NCI-H82 treated with DMSO at 0.1 percent for 48 hours (cell line): ENCODE measurements around the gene TOM1.
"Not testable (repeated sequence)": the region's sequence is repeated elsewhere in the genome, so short reads cannot be mapped to it uniquely, and the experiment has no call there.

Experiments
- DNase-seq: peaks from one replicate; lab custom pipeline; 2025; ENCODE audit not compliant: unreplicated experiment; lab: John Stamatoyannopoulos, UW

TOM1 gene

DNA sequence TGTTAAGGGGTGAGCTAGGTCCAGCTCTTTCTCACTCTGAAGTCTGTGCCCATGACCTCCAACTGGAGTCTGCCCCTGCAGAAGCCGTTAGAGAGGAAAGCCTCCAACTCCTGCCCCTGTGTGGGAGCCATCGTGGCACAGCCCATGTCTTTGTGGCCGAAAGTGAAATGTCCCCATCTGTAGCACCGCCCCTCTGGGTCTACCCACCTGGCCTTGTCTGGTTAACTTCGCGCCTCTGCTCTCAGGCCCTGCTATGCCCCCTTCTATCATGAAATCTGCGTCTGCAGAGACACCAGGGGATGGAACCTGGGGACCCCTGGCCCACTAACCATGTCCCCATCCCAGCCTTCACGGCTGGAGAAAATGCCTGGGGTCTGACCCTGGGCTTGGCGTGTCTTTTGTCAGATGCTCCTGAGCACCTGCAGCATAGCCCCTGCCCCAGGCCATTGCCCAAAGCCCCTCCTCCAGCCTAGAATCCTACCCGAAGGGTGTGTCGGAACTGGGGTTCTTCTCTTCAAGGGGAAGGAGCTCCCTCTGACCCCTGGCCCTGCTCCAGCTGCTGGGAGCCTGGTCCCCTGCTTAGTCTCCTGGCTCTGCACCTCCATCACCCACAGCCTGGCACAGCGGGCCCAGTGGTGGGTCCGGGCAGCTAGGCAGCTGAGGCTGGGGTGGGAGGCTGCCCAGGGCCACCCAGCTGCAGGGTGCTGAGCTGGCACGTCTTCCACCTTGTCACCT lies 45.4 kb downstream of the TOM1 start:
- DNase-seq, result no peak

DNA sequence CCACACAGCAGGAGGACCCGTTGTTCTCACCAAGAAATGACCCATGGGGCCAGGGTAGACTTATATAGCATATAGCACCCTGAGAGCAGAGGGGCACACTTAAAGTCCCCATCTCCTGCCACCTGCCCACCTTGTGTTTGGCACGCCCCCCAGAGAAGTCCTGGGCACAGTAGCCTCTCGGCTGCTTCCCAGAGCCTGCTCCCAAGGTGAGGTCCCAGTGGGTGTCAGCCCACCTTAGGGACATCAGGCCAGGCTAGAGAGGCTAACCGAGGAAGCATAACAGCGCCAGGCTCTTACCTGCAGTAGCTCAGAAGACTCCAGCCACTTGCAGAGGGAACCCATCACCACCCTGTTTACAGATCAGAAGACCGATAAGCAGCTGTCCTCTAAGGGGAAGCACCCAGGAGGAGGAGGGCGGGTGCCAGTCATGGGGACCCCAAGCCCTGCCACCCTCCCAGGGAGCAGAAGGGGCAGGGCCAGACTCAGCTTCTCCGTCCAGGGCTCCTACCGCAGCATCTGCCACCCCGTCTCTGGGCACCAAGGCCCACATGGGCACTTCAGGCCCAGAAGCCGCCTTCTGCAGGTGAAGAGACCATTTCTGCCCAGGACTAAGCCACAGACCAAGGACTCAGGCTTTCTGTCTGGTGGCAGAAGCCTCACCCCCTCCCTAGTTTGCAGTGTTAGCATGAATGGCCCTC lies 46.3 kb downstream of the TOM1 start:
- no peak for DNase-seq

DNA sequence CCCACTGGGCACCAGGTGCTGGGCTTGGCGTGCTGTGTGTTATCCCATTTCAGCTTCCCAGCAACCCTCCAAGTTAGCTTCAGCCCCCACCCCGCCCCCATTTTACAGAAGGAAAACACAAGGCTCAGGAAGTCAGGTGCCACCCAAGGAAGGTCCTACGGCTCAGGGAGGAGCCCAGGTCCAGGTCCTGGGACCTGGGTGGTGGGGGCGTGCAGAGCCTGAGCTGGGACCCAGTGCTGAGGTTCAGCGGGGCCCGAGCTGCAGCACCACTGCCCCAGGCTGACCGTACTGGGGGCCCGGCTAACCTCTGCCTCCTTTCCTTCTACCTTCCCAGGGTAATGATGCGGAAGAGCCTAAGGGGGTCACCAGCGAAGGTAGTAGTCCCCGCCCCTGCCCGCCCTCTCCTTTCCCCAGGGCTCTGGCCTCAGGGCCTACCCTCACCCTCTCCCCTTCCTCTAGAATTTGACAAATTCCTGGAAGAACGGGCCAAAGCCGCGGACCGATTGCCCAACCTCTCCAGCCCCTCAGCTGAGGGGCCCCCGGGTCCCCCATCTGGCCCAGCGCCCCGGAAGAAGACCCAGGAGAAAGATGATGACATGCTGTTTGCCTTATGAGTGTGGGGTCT lies 47.0 kb downstream of the TOM1 start:
- no peak for DNase-seq

DNA sequence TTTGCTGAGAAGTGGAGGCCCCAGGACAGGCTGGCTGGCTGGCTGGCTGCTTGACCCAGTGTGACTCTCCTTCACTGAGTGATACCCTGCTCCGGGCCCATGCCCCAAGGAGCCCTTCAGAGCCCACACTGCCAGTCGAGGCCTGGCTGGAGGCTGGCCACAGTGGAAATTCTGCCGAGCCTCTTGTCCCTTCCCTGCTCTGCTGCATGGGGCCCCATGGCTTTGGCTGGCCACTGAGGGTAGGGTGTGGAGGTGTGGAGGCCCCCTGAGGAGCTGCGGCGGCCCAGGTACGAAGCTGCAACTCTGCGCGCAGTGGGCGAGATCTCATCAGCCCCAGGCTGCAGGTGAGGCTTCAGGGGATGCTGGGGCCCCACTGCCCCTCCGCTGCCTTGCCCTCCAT lies 47.8 kb downstream of the TOM1 start:
- no peak for DNase-seq

DNA sequence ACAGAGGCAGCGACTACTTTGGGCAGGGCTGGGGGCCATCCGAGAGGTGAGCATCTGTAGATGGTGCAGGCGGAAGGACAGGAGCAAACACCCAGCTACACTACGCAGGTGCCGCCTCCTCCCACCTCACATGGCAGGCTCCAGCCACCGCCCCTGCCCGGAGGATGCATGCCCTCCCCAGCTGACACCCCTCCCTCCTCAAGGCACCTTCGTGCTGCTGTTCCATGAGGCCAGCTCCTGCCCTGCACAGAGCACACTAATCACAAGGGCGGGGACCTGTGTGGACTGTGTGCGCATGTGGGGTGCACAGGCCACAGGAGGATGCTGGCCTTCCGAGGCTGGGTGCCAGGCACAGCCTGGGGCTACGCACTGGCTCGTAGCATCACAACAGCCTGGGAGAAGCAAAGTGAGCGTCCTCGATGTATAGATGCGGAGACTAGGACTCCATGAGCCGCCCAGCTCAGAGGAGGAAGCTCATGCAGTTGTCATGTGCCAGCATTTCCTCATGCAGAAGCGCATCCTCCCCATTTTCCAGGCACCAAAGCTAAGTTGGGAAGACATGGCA lies 48.4 kb downstream of the TOM1 start:
- no peak for DNase-seq

DNA sequence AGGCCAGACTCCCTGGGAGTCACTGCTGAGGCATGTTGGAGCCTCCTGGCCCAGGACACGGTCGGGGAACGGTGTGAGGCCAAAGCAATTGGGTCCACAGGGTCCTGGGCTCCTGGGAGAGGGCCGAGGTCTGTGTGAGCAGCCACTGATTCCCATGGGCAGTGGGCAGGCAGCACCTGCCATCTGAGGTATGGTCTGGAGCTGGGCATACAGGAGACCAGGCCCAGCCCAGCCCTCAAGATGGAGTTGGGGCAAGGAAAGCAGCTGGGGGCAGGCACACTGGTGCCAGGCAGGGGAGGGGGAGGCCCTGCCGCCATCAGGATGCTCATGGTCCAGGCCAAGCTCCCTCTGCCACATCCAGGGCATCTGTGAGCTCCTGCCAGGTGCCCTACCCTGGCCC lies 49.0 kb downstream of the TOM1 start:
- no peak for DNase-seq

DNA sequence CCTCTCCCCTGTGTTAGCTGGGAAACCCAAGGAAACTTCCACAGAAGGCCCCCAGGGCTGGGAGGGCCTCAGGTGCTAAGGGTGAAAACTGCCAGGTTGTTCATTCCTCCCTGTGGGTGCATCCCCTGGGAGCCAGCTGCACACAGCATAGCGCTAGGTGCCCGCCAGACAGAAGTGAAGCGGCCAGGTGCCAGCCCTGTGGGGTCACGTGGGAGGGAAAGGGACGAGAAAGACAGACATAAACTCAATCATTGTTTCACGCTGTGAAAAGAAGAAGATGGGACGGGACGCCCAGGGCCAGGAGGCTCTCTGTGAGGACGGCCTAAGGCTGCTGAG lies 49.6 kb downstream of the TOM1 start:
- no peak for DNase-seq

DNA sequence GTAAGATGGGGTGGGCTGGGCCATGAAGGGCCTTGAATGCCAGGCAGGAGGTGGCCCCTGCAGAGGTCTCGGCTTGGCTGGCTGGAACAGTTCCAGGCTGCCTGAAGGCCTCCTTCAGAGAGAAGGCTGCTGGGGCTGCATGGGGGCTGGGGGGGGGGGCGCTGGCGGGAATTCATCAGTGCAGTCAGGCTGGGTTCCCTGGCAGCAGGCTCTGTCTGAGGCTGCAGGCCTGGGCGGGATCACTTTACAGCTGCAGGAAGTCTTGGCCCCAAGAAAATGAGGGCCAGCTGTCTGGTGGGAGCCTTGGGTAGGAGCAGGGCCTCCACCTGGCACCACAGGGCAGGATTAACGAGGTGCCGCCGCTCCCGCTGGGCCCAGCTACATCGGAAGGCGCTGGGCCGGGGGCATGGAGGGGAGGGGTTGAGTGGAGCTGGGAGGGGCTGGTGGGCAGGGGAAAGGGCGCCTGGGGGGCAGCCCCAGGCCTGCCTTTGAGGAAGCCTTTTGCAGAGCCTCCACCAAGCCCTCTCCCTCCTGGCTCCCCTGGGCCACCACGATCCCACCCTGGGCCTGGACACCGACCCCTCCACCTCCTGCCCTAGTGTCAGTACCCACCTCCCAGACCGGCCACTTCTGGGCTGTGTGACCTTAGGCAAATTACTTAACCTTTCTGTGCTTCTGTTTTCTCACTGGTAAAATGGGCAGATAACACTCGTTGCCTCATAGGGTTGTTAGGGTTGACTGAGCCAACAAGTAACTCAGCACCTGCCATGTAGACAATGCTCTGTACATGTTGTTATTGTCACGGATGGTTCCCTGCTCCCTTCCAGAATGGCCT lies 50.2 kb downstream of the TOM1 start:
- DNase-seq, result no peak

DNA sequence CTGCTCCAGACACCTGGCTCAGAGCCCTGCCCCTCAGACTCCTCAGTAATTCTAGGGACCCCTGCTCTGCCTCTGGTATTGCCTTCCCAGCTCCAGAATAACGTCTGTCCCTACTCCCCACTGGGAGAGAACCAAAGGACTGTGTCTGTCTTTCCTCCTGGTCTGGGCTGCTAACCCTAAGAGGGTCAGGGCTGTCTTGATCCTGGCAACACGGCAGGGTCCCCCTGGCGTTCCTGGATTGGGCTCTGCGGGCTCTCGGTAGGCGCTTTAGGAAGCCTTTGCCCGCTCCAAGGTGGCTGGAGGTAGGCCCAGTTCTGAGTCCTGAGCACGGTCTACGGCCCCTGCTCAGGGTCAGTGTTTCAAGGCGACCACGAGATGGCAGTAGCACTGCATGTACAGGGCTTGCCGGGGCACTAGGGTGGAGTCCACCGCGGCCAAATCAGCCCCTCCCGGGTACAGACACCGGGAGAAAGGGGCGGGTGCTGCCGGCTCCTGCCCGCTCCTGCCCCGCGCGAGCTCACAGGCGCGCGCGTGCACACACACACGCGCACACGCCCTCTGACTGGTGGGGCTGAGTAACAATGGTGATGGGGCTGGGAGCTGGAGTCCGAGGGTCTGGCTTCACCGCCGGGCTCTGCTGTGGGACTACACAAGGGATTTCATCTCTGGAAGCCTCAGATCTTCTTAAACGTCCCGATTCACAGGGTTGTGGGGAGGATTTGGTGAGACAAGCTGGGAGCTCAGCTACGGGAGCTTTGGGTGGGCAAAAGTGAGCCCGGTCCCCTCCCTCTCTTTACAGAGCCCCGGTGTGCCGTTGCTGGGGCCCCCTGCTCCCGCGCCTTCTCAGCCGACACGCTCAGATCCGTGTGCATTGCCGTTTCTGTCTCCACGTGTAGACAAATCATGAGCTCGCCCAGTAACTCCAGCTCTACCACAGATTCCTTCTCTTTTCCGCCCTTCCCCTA lies 51.1 kb downstream of the TOM1 start:
- DNase-seq, result peak; percentile 71

DNA sequence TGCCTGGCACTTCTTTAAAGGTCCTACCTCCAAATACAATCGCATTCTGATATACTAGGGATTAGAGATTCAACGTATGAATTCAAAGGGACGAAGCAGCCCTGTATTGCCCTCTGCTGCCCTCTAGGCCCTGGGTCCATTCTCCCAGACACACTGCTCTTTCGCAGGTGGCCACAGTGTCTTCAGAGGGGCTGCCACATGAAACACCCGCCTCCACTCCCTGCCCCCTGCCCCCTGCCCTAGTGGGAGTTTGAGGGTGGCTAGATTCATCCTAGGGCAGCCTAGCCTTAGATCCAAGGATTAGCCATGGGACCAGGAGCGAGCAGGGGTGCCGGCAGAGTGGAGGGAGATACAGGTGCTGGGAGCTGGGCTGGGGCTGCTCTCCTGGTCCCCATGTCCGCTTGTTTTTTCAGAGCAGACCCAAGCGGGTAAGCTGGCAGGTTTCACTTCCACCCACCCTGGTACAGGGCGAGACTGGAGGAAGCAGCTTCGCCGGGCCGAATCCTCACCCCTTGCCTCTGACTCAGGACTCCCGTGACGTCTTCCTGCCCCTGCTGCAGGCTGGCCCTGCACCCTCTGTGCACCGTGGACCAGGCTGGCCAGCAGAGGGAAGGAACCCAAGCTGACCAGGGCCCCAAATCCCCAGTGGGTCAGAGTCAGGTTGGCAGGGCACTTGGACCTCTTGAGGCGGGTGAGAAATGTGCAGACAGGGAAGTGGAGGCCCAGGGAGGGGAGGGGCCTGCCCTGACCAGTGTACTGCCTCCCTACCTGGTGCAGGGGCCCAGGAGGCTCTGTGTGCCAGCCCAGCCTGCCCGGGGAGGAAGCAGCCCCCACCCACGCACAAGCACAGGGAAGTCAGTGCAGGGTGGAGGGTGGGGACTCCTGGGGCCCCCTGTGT lies 52.8 kb downstream of the TOM1 start:
- DNase-seq, result peak; percentile 12

DNA sequence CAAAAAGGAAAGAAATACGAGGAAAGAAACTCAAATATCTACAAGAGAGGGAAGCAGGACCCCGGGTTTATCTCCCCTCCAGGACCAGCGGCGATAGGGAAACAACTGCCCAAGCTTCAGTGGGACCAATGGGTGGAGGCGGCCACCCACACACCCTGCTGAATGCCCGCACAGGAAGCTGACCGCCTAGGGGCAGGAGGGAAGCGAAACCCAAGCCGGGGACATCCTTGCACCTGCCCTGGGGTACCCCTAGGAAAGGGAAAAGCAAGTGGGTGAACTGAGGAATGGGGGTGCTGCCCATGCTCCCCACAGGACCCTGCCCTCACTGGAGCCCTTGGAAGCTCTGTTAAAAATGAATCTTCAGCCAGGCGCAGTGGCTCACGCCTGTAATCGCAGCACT lies 53.6 kb downstream of the TOM1 start:
- no peak for DNase-seq

DNA sequence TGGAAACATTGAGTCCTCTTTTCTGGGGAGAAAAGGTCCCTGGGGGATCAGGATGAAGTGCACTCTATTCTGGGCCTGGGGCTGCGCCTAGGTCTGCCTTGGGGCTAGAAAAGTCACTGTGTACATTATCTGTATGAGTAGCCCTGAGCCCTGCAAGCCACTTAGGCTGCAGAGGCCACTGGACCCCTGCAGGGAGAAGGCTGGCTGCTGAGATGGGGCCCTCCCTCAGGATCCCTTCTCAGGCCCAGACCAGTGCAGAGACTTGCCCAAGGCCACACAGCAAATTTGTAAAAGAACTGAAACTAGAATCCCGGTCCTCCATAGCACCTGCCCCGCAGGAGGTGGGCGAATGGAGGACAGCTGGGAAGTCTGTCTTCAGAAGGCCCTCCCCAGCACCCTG lies 54.4 kb downstream of the TOM1 start:
- no peak for DNase-seq

DNA sequence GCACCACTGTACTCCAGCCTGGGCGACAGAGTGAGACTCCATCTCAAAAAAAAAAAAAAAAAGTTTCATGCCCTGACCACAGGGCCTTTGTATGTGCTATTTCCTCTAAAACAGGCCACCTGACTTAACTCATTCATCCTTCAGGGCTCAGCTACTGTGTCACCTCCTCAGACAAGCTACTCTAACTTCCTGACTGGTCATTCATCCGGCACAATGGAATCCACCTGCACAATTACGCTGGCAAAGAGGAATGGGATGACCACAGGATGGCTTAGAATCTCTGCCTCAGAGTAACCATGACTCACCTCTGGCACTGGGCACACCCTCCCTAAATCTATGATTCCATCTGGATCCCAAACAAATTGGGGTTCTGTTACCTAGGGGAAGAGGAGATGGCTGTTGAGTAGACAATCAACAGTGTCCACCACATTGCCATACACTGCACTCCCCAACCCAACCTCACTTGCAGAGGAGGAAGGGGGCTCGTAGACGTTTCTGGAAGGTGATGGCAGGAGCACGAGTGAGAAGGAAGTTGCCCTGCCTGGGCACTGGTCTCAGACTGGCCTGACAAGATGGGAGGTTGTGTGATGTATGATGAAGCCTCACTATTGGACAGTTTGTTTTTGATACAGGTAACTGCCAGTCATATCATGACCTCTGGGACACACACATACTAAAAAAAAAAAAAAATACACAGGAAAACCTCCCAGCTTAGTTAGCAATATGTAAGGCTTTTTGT lies 58.4 kb downstream of the TOM1 start:
- DNase-seq, result no peak

DNA sequence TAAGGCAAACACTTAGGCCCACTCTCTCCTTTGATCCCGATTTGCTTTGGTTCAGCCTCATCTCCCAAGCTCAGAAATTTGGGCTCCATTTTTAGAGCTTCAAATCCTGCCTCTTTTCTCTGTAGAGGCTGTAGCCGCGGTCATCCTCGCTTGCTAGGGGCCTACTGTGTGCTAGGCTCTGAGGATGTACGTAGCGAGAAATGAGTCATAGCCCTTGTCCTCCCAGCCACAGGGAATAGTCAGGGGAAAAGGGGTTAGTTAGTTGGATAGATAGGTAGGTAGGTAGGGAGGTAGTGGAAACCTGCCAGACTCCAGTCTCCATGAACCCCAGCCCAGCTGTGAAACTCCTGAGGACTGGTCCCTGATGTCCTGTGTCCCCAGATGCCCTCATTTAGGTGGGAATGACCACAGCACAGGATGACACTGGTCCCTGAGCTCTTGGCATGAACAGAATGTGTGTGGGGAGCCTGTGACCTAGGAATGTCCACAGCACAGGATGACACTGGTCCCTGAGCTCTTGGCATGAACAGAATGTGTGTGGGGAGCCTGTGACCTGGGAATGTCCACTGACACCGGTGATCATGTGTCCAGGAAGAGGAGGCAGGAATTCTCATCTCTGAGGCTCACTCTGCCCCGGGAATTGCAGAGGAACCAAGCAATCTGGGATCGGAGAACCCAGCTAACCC lies 59.8 kb downstream of the TOM1 start:
- no peak for DNase-seq

DNA sequence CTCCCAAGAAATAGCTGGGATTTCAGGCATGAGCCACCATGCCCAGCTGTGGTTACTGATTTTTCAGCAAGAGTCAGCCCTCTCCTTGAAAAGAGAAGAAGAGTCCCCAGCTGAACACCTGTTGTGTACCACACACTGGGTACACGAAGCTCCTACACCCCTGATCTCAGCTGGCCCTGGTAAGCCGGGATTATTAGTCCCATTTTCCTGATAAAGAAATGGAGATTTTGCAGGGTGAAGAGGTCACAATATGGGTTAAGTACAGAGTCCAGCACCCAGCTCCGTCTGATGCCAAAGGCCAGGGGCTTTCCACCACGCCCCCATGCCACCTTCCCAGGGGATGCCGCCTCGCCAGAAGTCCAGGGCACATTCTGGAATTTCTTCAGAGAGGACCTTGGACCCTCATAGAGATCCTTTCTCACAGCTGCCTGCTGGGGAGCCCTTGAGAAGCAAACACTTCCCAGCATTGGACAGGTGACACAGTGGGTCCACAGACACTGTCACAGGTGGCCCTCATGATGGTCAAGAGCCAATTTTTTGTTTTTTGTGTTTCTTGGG lies 61.4 kb downstream of the TOM1 start:
- no peak for DNase-seq

DNA sequence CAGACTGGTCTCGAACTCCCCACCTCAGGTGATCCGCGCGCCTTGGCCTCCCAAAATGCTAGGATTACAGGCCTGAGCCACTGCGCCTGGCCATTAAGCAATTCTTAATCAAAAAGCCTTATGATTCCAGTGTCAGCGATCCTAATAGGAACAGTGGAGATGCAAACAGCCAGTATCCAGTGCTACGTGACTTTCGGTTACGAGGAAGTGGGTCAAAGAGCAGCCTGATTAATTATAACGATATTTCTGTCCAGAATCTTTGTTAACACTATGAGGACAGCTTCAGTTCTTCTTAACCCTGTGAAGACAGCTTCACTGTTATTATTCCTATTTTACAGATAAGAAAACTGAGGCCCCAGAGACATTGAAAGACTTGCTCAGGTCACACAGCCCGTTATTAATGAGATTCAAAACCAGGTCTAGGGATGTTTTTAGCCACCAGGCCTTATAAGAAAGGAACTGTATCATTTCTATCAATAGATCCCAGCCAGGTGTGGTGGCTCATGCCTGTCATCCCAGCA lies 63.9 kb downstream of the TOM1 start:
- no peak for DNase-seq

DNA sequence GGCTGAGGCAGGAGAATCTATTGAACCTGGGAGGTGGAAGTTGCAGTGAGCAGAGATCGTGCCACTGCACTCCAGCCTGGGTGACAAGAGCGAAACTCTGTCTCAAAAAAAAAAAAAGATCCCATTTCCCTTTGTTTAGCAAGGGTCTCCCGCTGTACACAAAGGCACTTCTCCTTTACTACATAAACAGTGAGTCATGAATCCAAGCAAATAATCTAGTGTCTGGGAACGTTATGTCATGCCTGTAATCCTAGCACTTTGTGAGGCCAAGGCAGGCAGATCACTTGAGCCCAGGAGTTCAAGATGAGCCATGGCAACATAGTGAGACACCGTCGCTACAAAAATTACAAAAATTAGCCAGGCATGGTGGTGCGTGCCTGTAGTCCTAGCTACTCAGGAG lies 64.5 kb downstream of the TOM1 start:
- not testable (repeated sequence) for DNase-seq
